DND-41 (cell line): ENCODE measurements around the gene TXNDC5.

Experiments
- CTCF ChIP-seq: IDR thresholded peaks from 2 replicates; pipeline ENCODE4 v1.5.1; 2012; ENCODE audit warnings: borderline replicate concordance, low read length, moderate library complexity, mild to moderate bottlenecking; ENCODE audit not compliant: poor library complexity, severe bottlenecking; ENCODE audit errors: extremely low read depth
- EZH2 ChIP-seq: IDR thresholded peaks from 3 replicates; pipeline ENCODE4 v1.6.1; 2012; ENCODE audit warnings: borderline replicate concordance, low read depth, mild to moderate bottlenecking, moderate library complexity, low read length, inconsistent platforms; ENCODE audit not compliant: severe bottlenecking

DNA sequence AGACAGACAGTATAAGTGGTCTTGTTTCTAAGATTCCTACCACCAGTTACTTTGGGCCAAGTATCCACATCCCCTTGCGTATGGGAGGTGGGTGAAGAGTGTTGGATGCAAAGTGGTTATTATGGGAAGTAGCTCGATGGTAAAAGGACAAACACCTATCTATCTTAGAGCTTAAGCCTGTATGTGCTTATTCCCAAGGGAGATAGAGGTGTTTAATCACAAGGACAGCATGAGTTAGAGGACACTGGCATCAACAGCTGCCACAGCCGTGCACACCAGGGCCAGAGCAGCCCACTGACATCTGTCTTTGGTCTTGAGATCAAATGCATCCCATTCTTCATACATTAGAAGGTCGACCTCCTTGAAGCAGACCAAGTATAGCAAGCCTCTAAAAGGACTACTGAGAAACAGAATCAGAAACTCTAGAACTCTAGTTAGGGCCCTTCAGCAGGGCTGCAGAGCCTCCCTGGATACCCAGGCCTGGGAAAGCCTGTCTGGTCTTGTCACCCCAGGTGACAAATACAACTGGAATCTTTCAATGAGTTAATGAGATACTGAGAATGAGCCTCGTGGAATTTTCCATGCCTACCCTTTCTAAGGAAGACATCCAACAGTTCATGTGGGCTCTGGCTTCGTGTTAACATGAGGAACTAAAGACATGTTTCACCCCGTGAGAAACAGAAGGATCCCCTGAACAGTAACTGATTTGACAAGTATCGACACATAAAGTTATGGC, 28.7 kb downstream of the TXNDC5 start:
- TF ChIP-seq EZH2: no peak
- no peak for TF ChIP-seq CTCF
